WTC11 (cell line): ENCODE measurements around the gene TSPAN9.

ENCODE experiments used
- FOXJ3 ChIP-seq: sonication (generic); formaldehyde crosslinking; IDR thresholded peaks from 2 replicates; pipeline ENCODE4 v1.9.0; 2021; ENCODE audit warnings: missing genetic modification reagents, mild to moderate bottlenecking, borderline replicate concordance
- FOXK1 ChIP-seq: sonication (generic); formaldehyde crosslinking; IDR thresholded peaks from 2 replicates; pipeline ENCODE4 v1.8.0; 2022; ENCODE audit warnings: mild to moderate bottlenecking, moderate library complexity, missing genetic modification reagents
- HMGXB4 ChIP-seq: sonication (generic); formaldehyde crosslinking; IDR thresholded peaks from 2 replicates; pipeline ENCODE4 v1.8.1; 2023; ENCODE audit warnings: mild to moderate bottlenecking, moderate library complexity, missing genetic modification reagents
- JAZF1 ChIP-seq: fragments of 250-450 bp; sonication (Bioruptor Pico); IDR thresholded peaks from 2 replicates; pipeline ENCODE4 v1.9.0; 2021; ENCODE audit warnings: moderate library complexity, mild to moderate bottlenecking, inconsistent platforms
- JUN ChIP-seq: sonication (generic); formaldehyde crosslinking; IDR thresholded peaks from 2 replicates; pipeline ENCODE4 v1.8.0; 2023; ENCODE audit warnings: mild to moderate bottlenecking, missing genetic modification reagents
- NR2C2 ChIP-seq: sonication (generic); formaldehyde crosslinking; IDR thresholded peaks from 2 replicates; pipeline ENCODE4 v1.8.0; 2022; ENCODE audit warnings: mild to moderate bottlenecking, missing genetic modification reagents
- RELA ChIP-seq: sonication (generic); formaldehyde crosslinking; IDR thresholded peaks from 2 replicates; pipeline ENCODE4 v1.8.1; 2022; ENCODE audit warnings: missing genetic modification reagents, mild to moderate bottlenecking, borderline replicate concordance
- SOX15 ChIP-seq: fragments of 250-450 bp; sonication (Bioruptor Pico); IDR thresholded peaks from 2 replicates; pipeline ENCODE4 v1.9.0; 2021; ENCODE audit warnings: mild to moderate bottlenecking
- TEAD4 ChIP-seq: sonication (generic); formaldehyde crosslinking; IDR thresholded peaks from 2 replicates; pipeline ENCODE4 v1.8.0; 2022; ENCODE audit warnings: mild to moderate bottlenecking, missing genetic modification reagents
- USF2 ChIP-seq: sonication (generic); formaldehyde crosslinking; IDR thresholded peaks from 2 replicates; pipeline ENCODE4 v1.8.1; 2023; ENCODE audit warnings: mild to moderate bottlenecking, missing genetic modification reagents, moderate library complexity
- ZNF263 ChIP-seq: sonication (generic); formaldehyde crosslinking; IDR thresholded peaks from 2 replicates; pipeline ENCODE4 v1.8.1; 2022; ENCODE audit warnings: low read depth, mild to moderate bottlenecking, moderate library complexity, missing genetic modification reagents
- TF ChIP-seq, protein P1 (sequence below): fragments of 200-600 bp; IDR thresholded peaks from 2 replicates; pipeline ENCODE4 v1.8.0; 2022; ENCODE audit warnings: antibody characterized with exemption
- TF ChIP-seq, protein P2 (sequence below): sonication (generic); formaldehyde crosslinking; IDR thresholded peaks from 2 replicates; pipeline ENCODE4 v1.8.0; 2022; ENCODE audit warnings: mild to moderate bottlenecking, missing genetic modification reagents

DNA sequence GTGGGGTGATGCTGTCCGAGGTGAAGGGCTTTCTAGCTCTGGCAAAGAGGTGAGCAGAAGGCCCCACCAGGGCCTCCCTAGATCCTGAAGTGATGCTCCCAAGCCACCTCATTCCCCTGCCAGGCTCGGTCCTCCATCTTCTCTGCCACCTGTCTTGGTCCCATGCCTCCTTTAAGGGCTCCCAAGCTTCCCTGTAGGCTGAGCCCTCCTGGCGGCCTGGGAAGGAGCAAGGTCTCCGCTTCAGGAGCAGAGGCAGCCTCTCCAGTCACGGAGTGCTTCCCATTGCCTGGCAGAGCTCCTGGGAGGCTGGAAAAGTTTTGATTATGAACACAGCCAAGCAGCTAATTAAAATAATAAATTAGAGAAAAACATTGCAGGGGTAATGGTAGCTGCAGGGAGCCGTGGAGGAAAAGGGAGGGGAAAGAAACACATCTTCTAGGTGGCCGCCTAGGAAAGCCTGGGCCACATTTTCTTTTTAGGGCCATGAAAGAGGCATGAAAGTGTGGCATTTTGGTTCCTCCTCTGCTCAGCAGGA lies 253.9 kb downstream of the TSPAN9 start:
- TF ChIP-seq, protein P1, sequence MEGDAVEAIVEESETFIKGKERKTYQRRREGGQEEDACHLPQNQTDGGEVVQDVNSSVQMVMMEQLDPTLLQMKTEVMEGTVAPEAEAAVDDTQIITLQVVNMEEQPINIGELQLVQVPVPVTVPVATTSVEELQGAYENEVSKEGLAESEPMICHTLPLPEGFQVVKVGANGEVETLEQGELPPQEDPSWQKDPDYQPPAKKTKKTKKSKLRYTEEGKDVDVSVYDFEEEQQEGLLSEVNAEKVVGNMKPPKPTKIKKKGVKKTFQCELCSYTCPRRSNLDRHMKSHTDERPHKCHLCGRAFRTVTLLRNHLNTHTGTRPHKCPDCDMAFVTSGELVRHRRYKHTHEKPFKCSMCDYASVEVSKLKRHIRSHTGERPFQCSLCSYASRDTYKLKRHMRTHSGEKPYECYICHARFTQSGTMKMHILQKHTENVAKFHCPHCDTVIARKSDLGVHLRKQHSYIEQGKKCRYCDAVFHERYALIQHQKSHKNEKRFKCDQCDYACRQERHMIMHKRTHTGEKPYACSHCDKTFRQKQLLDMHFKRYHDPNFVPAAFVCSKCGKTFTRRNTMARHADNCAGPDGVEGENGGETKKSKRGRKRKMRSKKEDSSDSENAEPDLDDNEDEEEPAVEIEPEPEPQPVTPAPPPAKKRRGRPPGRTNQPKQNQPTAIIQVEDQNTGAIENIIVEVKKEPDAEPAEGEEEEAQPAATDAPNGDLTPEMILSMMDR: no peak
- no peak for TF ChIP-seq JUN (CRISPR knock-in tag)
- no peak for TF ChIP-seq ZNF263 (CRISPR knock-in tag)
- TF ChIP-seq, protein P2, sequence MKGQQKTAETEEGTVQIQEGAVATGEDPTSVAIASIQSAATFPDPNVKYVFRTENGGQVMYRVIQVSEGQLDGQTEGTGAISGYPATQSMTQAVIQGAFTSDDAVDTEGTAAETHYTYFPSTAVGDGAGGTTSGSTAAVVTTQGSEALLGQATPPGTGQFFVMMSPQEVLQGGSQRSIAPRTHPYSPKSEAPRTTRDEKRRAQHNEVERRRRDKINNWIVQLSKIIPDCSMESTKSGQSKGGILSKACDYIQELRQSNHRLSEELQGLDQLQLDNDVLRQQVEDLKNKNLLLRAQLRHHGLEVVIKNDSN (CRISPR knock-in tag): no peak
- no peak for TF ChIP-seq FOXJ3 (CRISPR knock-in tag)
- TF ChIP-seq HMGXB4: no peak
- TF ChIP-seq JAZF1 (CRISPR knock-in tag): no peak
- TF ChIP-seq USF2: no peak
- TF ChIP-seq NR2C2 (CRISPR knock-in tag): no peak
- no peak for TF ChIP-seq TEAD4 (CRISPR knock-in tag)
- no peak for TF ChIP-seq RELA (CRISPR knock-in tag)
- no peak for TF ChIP-seq FOXK1 (CRISPR knock-in tag)
- TF ChIP-seq SOX15 (CRISPR knock-in tag): no peak
